Measurements from ENCODE around the gene CMTM2.

- TF ChIP-seq RAD21 (IDR thresholded peaks at IDR 0.05; ENCODE audit: low read length) (no peak), RCOR1 (IDR thresholded peaks at IDR 0.05; ENCODE audit: insufficient replicate concordance, low read length) (no peak), RFX5 (IDR thresholded peaks at IDR 0.05; ENCODE audit: low read depth, low read length) (no peak), CTCF (conservative IDR thresholded peaks at IDR 0.05; ENCODE audit: low read depth, low read length) (no peak), SMC3 (IDR thresholded peaks at IDR 0.05; ENCODE audit: low read depth, low read length) (no peak), MXI1 (IDR thresholded peaks at IDR 0.05; ENCODE audit: borderline replicate concordance, low read depth, low read length) (no peak)
These were observed 6.9 kb upstream of the CMTM2 start for GRCh38 chr16:66572356-66572755.
